Spleen (tissue), 11 donors: ENCODE measurements around the gene SPTY2D1. TPM values are rescaled to one million over a fixed set of nuclear protein-coding genes. Genes with fewer than 3 reads are reported as not detected.

Experiments
- DNase-seq: peaks from one replicate; pipeline ENCODE4 v3.0.0-alpha.2; 2020
- H3K27ac ChIP-seq, 8 donors: fragments of 200-600 bp; sonication (generic) in 7 of 8; 1 replicate in 4 of 8; 2 replicates in 4 of 8; pipeline versions ENCODE4 v1.5.0 to v1.8.0; 2016 to 2021; ENCODE audit warnings: inconsistent platforms in 4 of 8, mild to moderate bottlenecking in 4 of 8, moderate library complexity in 1 of 8
- H3K27me3 ChIP-seq, 7 donors: fragments of 200-600 bp; sonication (generic) in 6 of 7; replicated peaks in 1 of 7; 1 replicate in 4 of 7; 2 replicates in 3 of 7; pipeline versions ENCODE4 v1.5.0 to v1.8.0; 2016 to 2021; ENCODE audit warnings: inconsistent platforms in 3 of 7, mild to moderate bottlenecking in 1 of 7
- H3K36me3 ChIP-seq, 6 donors: fragments of 200-600 bp; sonication (generic) in 5 of 6; 1 replicate in 4 of 6; 2 replicates in 2 of 6; pipeline versions ENCODE4 v1.5.0 to v1.8.0; 2016 to 2021; ENCODE audit warnings: inconsistent platforms in 2 of 6
- H3K4me1 ChIP-seq, 6 donors: fragments of 200-600 bp; sonication (generic) in 5 of 6; 1 replicate in 3 of 6; 2 replicates in 3 of 6; pipeline versions ENCODE4 v1.5.0 to v1.8.0; 2016 to 2021; ENCODE audit warnings: inconsistent platforms in 3 of 6
- H3K4me3 ChIP-seq, 8 donors: fragments of 200-600 bp; sonication (generic) in 7 of 8; 1 replicate in 4 of 8; 2 replicates in 4 of 8; pipeline versions ENCODE4 v1.5.0 to v1.8.0; 2016 to 2021; ENCODE audit warnings: inconsistent platforms in 4 of 8, mild to moderate bottlenecking in 4 of 8, moderate library complexity in 2 of 8
- H3K9me3 ChIP-seq, 8 donors: fragments of 200-600 bp; sonication (generic) in 7 of 8; 1 replicate in 4 of 8; 2 replicates in 4 of 8; pipeline versions ENCODE4 v1.5.0 to v1.8.0; 2016 to 2021; ENCODE audit warnings: inconsistent platforms in 4 of 8
- POLR2A ChIP-seq, 3 donors: fragments of 450-650 bp; IDR thresholded peaks; one replicate each; pipeline ENCODE4 v1.5.1; 2017; ENCODE audit warnings: antibody characterized with exemption in 3 of 3, mild to moderate bottlenecking in 1 of 3
- POLR2AphosphoS5 ChIP-seq, 3 donors: sonication (generic); formaldehyde crosslinking; IDR thresholded peaks; one replicate each; pipeline ENCODE4 v1.5.1; 2017; ENCODE audit warnings: antibody characterized with exemption in 3 of 3
- WGBS, 5 donors: extraction: QIAGEN DNeasy Blood & Tissue Kit in 3 of 5; methylation state at CpG; one replicate each; pipeline versions ENCODE4 v1.1.5 to v1.1.7; 2013 to 2018; 5-methylcytosine and 5-hydroxymethylcytosine counted together
- intact Hi-C: fragments of 100-400 bp; cut with DNase I; formaldehyde crosslinking; loops from one replicate; pipeline ENCODE4 v1.15.0; 2023; ENCODE audit warnings: low total_unique reads
- polyA plus RNA-seq, 3 donors: library from polyadenylated mRNA; stranded (reverse); fragments of 200-250 nt; gene quantifications; one replicate each; pipeline ENCODE4 v1.2.1, GENCODE V29; 2013
- total RNA-seq, 7 donors: library from RNA; depleted of rRNA in 3 of 7; stranded (reverse); fragments of >200 nt in 3 of 7; fragmentation: NEBNext Ultra II Directional in 4 of 7; extraction: Animal tissue kit (Norgen Biotek cat#: 25700) in 4 of 7; gene quantifications; one replicate each; pipeline versions ENCODE4 v1.1.0 to v1.2.1, GENCODE V29; 2016 to 2021
- TF ChIP-seq, protein P1 (sequence below), 11 experiments: fragments of 200-600 bp in 7 of 11; fragments of 450-650 bp in 4 of 11; sonication (generic) in 4 of 11; IDR thresholded peaks in 8 of 11; conservative IDR thresholded peaks in 3 of 11; 1 replicate in 7 of 11; 2 replicates in 4 of 11; pipeline versions ENCODE4 v1.4.0 to v1.8.0; 2016 to 2021; ENCODE audit warnings: antibody characterized with exemption in 11 of 11, inconsistent platforms in 4 of 11, mild to moderate bottlenecking in 1 of 11
- donor health status: healthy with polysubstance abuse.
- donor health status: DM: no; HTN: no; CAD: no; lungs with moderate emphysema.
- donor health status: DM: no; HTN: no; CAD: no.
- donor health status: Bipolar disorder and iron deficiency.
- donor health status: healthy.
- donor health status: DM: no; HTN: no; CAD: no.
- donor health status: DM: yes; HTN: yes; CAD: no.

SPTY2D1 gene
- total and polyA plus RNA-seq, 10 donors, result 2.4 to 23.1 (median 17.4) TPM

- H3K9me3 ChIP-seq, result no peaks in the 10 kb centered on the region
- H3K36me3 ChIP-seq, result peaks cover 3 to 61% (median 36%) of the 10 kb centered on the region in 6 donors
- H3K27ac ChIP-seq, result no peak overlapping the region
- TF ChIP-seq POLR2A (IDR thresholded peaks at IDR 0.05) (no peak), POLR2AphosphoS5 (IDR thresholded peaks at IDR 0.05) (no peak)
- TF ChIP-seq, protein P1, sequence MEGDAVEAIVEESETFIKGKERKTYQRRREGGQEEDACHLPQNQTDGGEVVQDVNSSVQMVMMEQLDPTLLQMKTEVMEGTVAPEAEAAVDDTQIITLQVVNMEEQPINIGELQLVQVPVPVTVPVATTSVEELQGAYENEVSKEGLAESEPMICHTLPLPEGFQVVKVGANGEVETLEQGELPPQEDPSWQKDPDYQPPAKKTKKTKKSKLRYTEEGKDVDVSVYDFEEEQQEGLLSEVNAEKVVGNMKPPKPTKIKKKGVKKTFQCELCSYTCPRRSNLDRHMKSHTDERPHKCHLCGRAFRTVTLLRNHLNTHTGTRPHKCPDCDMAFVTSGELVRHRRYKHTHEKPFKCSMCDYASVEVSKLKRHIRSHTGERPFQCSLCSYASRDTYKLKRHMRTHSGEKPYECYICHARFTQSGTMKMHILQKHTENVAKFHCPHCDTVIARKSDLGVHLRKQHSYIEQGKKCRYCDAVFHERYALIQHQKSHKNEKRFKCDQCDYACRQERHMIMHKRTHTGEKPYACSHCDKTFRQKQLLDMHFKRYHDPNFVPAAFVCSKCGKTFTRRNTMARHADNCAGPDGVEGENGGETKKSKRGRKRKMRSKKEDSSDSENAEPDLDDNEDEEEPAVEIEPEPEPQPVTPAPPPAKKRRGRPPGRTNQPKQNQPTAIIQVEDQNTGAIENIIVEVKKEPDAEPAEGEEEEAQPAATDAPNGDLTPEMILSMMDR (IDR thresholded peaks at IDR 0.05 in 8 of 11, conservative IDR thresholded peaks at IDR 0.05 in 3 of 11), result no peak
- no peaks in the 10 kb centered on the region for H3K27me3 ChIP-seq
- intact Hi-C loops, result no loop called here
- WGBS, 5 donors, result 71 to 83% (median 73%) methylated on average over 11 of the region's 11 CpGs
- no peak overlapping the region for H3K4me3 ChIP-seq
- H3K4me1 ChIP-seq, result peaks cover 8 to 48% (median 24%) of the 10 kb centered on the region in 6 donors
- no peak for DNase-seq
Measured at GRCh38 chr11:18615628-18616392, 18.3 kb downstream of the SPTY2D1 start.

DNA sequence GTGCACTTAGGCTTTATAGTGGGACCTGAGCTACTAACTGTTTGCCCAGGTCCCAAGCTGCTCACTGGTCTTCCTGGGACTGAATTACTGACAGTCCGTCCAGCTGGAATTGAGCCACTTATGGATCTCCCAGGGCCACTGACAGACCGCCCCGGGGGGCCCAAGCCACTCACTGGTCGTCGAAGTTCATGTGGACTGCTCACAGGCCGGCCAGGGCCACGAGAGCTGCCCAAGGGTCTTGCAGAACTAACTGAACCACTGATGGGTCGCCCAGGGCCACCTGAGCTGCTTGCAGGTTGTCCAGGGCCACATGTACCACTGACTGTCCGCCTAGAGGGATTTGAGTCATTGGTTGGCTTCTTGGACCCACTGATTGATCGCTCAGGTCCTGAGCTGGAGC lies 19.5 kb downstream of the SPTY2D1 start:
- no peak for TF ChIP-seq POLR2A (IDR thresholded peaks at IDR 0.05)
- TF ChIP-seq, protein P1 (IDR thresholded peaks at IDR 0.05 in 8 of 11, conservative IDR thresholded peaks at IDR 0.05 in 3 of 11), result no peak
- no peak for TF ChIP-seq POLR2AphosphoS5 (IDR thresholded peaks at IDR 0.05)
- Histone ChIP-seq H3K4me1 (peaks cover 8 to 42% (median 24%) of the 10 kb centered on the region in 6 donors), H3K27me3 (no peaks in the 10 kb centered on the region), H3K9me3 (no peaks in the 10 kb centered on the region), H3K27ac (no peak overlapping the region), H3K4me3 (no peak overlapping the region), H3K36me3 (peaks cover 3 to 72% (median 44%) of the 10 kb centered on the region in 6 donors)
- 93 to 97% (median 95%) methylated on average over 7 to 10 of the region's 10 CpGs for WGBS, 5 donors
- intact Hi-C loops, result no loop called here
- DNase-seq, result no peak

GRCh38 chr11:18612394-18612793 lies 21.7 kb downstream of the SPTY2D1 start:
- H3K27ac ChIP-seq, result no peak overlapping the region
- H3K36me3 ChIP-seq, result peaks cover 3 to 95% (median 57%) of the 10 kb centered on the region in 6 donors
- H3K27me3 ChIP-seq, result no peaks in the 10 kb centered on the region
- TF ChIP-seq POLR2A (IDR thresholded peaks at IDR 0.05), result no peak
- 87 to 97% (median 94%) methylated on average over 4 of the region's 4 CpGs for WGBS, 5 donors
- DNase-seq, result no peak
- H3K4me1 ChIP-seq, result peaks cover 0 to 19% (median 5%) of the 10 kb centered on the region in 6 donors
- H3K4me3 ChIP-seq, result no peak overlapping the region
- H3K9me3 ChIP-seq, result no peaks in the 10 kb centered on the region
- intact Hi-C loops, result no loop called here

GRCh38 chr11:18611196-18611595 lies 22.9 kb downstream of the SPTY2D1 start:
- WGBS, 5 donors, result 90 to 100% (median 97%) methylated on average over 2 of the region's 2 CpGs
- intact Hi-C loops, result no loop called here
- H3K36me3 ChIP-seq, result peaks cover 3 to 98% (median 60%) of the 10 kb centered on the region in 6 donors

More at GRCh38 chr11:18611196-18611595, 22.9 kb downstream of the SPTY2D1 start:
- DNase-seq, result no peak
- Histone ChIP-seq H3K9me3 (no peaks in the 10 kb centered on the region), H3K27ac (no peak overlapping the region), H3K4me3 (no peak overlapping the region), H3K27me3 (no peaks in the 10 kb centered on the region), H3K4me1 (peaks cover 0 to 7% (median 1%) of the 10 kb centered on the region in 6 donors)
- TF ChIP-seq POLR2A (IDR thresholded peaks at IDR 0.05) (no peak), POLR2AphosphoS5 (IDR thresholded peaks at IDR 0.05) (no peak)
- TF ChIP-seq, protein P1 (IDR thresholded peaks at IDR 0.05 in 8 of 11, conservative IDR thresholded peaks at IDR 0.05 in 3 of 11), result no peak
